NB4 (cell line): ENCODE data around the gene RANGAP1.

Source experiments
- CTCF ChIP-seq: IDR thresholded peaks from one replicate; pipeline ENCODE4 v1.5.1; 2012; ENCODE audit warnings: low read depth, low read length
- MYC ChIP-seq: IDR thresholded peaks from 2 replicates; pipeline ENCODE4 v1.6.1; 2011; ENCODE audit warnings: low read depth, low read length
- POLR2A ChIP-seq: IDR thresholded peaks from 2 replicates; pipeline ENCODE4 v1.6.1; 2011; ENCODE audit warnings: mild to moderate bottlenecking; ENCODE audit not compliant: insufficient read length; ENCODE audit errors: extremely low read depth
- TF ChIP-seq, protein P1 (sequence below): IDR thresholded peaks from 2 replicates; pipeline ENCODE4 v1.6.1; 2011; ENCODE audit warnings: low read depth, low read length

DNA sequence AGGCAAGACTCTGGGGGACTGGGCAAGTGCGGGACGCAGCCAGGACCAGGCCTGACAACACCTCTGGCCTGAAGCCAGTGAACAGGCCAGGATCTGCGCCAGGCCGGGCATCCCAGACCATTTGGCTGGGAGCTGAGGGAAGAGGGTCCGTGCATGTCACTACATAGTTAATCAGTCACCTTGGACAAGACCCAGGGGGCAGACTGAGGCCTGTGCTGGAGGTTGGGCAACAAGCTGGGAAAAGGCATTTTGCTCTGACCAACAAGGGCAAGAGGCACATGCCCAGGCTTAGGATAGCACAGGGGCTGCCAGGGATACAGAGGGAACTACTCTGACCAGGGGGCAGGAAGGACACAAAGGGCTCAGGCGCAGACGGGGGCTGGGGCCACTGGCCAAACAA lies 38.3 kb downstream of the RANGAP1 start:
- TF ChIP-seq, protein P1, sequence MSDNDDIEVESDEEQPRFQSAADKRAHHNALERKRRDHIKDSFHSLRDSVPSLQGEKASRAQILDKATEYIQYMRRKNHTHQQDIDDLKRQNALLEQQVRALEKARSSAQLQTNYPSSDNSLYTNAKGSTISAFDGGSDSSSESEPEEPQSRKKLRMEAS, result no peak
- no peak for TF ChIP-seq CTCF
- TF ChIP-seq POLR2A, result no peak
- TF ChIP-seq MYC, result no peak
